Hepatocyte (in vitro differentiated cells): ENCODE measurements around the gene PLOD1.

Experiments
- CTCF ChIP-seq: fragments of 200-600 bp; sonication (generic); IDR thresholded peaks from 2 replicates; pipeline ENCODE4 v1.5.1; 2016; ENCODE audit warnings: antibody characterized with exemption, mild to moderate bottlenecking; ENCODE audit not compliant: poor library complexity
- EZH2 ChIP-seq: fragments of 200-600 bp; sonication (generic); IDR thresholded peaks from 2 replicates; pipeline ENCODE4 v1.6.1; 2016; ENCODE audit warnings: antibody characterized with exemption, mild to moderate bottlenecking, borderline replicate concordance

GRCh38 chr1:11960276-11960675 is 25.8 kb downstream of the PLOD1 start:
- TF ChIP-seq CTCF (no peak), EZH2 (no peak)
